Smooth muscle cell (in vitro differentiated cells): ENCODE results near the gene COQ7. TPM values are rescaled to one million over a fixed set of nuclear protein-coding genes. Genes with fewer than 3 reads are reported as not detected.

ENCODE experiments used
- DNase-seq: peaks from one replicate; lab custom pipeline; 2025; ENCODE audit not compliant: unreplicated experiment; lab: John Stamatoyannopoulos, UW
- H2AFZ ChIP-seq: fragments of 200-600 bp; sonication (generic); 2 replicates; pipeline ENCODE4 v1.6.0; 2016; ENCODE audit warnings: antibody characterized with exemption, low read depth, mild to moderate bottlenecking
- H3F3A ChIP-seq: fragments of 200-600 bp; sonication (generic); 2 replicates; pipeline ENCODE4 v1.6.0; 2017; ENCODE audit warnings: antibody characterized with exemption, low read depth
- H3K27ac ChIP-seq: fragments of 200-600 bp; sonication (generic); 2 replicates; pipeline ENCODE4 v1.5.1; 2016; ENCODE audit warnings: low read depth, mild to moderate bottlenecking
- H3K27me3 ChIP-seq: fragments of 200-600 bp; sonication (generic); 2 replicates; pipeline ENCODE4 v1.6.1; 2016; ENCODE audit warnings: low read depth, mild to moderate bottlenecking
- H3K36me3 ChIP-seq: fragments of 200-600 bp; sonication (generic); 2 replicates; pipeline ENCODE4 v1.5.1; 2016; ENCODE audit warnings: low read depth
- H3K4me1 ChIP-seq: fragments of 200-600 bp; sonication (generic); 2 replicates; pipeline ENCODE4 v1.5.1; 2016; ENCODE audit warnings: low read depth
- H3K4me2 ChIP-seq: fragments of 200-600 bp; sonication (generic); 2 replicates; pipeline ENCODE4 v1.6.0; 2016; ENCODE audit warnings: mild to moderate bottlenecking
- H3K4me3 ChIP-seq: fragments of 200-600 bp; sonication (generic); 2 replicates; pipeline ENCODE4 v1.5.1; 2016; ENCODE audit warnings: mild to moderate bottlenecking
- H3K79me2 ChIP-seq: fragments of 200-600 bp; sonication (generic); 2 replicates; pipeline ENCODE4 v1.6.0; 2016; ENCODE audit warnings: low read depth, mild to moderate bottlenecking
- H3K9ac ChIP-seq: fragments of 200-600 bp; sonication (generic); 2 replicates; pipeline ENCODE4 v1.6.0; 2016; ENCODE audit warnings: low read depth
- H3K9me3 ChIP-seq: fragments of 200-600 bp; sonication (generic); replicated peaks from 2 replicates; pipeline ENCODE4 v1.5.1; 2016; ENCODE audit warnings: low read depth
- H4K20me1 ChIP-seq: fragments of 200-600 bp; sonication (generic); 2 replicates; pipeline ENCODE4 v1.6.0; 2016; ENCODE audit warnings: low read depth
- CTCF ChIP-seq: fragments of 200-600 bp; sonication (generic); IDR thresholded peaks from 2 replicates; pipeline ENCODE4 v1.5.1; 2017; ENCODE audit warnings: borderline replicate concordance, mild to moderate bottlenecking, antibody characterized with exemption; ENCODE audit not compliant: insufficient read depth, poor library complexity, severe bottlenecking
- WGBS: methylation state at CpG from one replicate; pipeline ENCODE4 v1.1.7; 2016; ENCODE audit warnings: low lambda C conversion rate; 5-methylcytosine and 5-hydroxymethylcytosine counted together
- polyA plus RNA-seq: library from polyadenylated mRNA; unstranded; fragments of >200 nt; fragmentation: Nextera tagmentation; extraction: Ambion mirVana; gene quantifications from 2 replicates; pipeline ENCODE4 v1.2.1, GENCODE V29; 2016
- total RNA-seq: library from RNA; depleted of rRNA; stranded (reverse); fragments of >200 nt; gene quantifications from 2 replicates; pipeline ENCODE4 v1.2.3, GENCODE V29; 2014

Gene COQ7
- total and polyA plus RNA-seq, 2 experiments from 2014 or later: 10.5 to 11.4 TPM

GRCh38 chr16:19073863-19074262 is 6.4 kb downstream of the COQ7 start:
- WGBS: 90% methylated on average over 7 of the region's 7 CpGs
- Histone ChIP-seq H2AFZ (no peak overlapping the region), H3K4me1 (no peaks in the 10 kb centered on the region), H3K9ac (no peak overlapping the region), H3K79me2 (no peaks in the 10 kb centered on the region), H3K9me3 (no peaks in the 10 kb centered on the region), H3K36me3 (peaks cover 5% of the 10 kb centered on the region), H3K4me2 (no peak overlapping the region), H3F3A (no peaks in the 10 kb centered on the region), H3K4me3 (no peak overlapping the region), H3K27ac (no peak overlapping the region), H4K20me1 (no peaks in the 10 kb centered on the region), H3K27me3 (no peaks in the 10 kb centered on the region)
- TF ChIP-seq CTCF: no peak
- no peak for DNase-seq

DNA sequence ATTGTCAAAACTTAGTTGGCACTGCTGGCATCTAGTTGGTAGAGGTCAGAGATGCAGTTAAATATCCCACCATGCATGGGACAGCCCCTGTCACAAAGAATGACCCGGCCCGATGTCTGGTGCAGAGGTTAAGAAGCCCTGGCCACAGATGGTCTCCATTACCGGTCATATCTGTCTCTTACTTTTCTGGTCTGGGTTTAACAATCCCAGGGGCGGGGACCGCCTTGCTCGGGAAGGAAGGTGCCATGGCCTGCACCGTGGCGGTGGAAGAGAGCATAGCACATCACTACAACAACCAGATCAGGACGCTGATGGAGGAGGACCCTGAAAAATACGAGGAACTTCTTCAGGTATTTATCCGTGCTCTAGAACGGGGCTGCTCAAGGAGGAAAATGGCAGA is 8.1 kb downstream of the COQ7 start:
- DNase-seq: no peak
- Histone ChIP-seq H3K4me3 (no peak overlapping the region), H4K20me1 (no peaks in the 10 kb centered on the region), H3K27ac (no peak overlapping the region), H2AFZ (no peak overlapping the region), H3K9ac (no peak overlapping the region), H3F3A (no peaks in the 10 kb centered on the region), H3K4me1 (no peaks in the 10 kb centered on the region), H3K36me3 (peaks cover 18% of the 10 kb centered on the region), H3K4me2 (no peak overlapping the region), H3K27me3 (no peaks in the 10 kb centered on the region), H3K9me3 (peaks cover 5% of the 10 kb centered on the region), H3K79me2 (no peaks in the 10 kb centered on the region)
- WGBS: 97% methylated on average over 12 of the region's 12 CpGs
- TF ChIP-seq CTCF: no peak

DNA sequence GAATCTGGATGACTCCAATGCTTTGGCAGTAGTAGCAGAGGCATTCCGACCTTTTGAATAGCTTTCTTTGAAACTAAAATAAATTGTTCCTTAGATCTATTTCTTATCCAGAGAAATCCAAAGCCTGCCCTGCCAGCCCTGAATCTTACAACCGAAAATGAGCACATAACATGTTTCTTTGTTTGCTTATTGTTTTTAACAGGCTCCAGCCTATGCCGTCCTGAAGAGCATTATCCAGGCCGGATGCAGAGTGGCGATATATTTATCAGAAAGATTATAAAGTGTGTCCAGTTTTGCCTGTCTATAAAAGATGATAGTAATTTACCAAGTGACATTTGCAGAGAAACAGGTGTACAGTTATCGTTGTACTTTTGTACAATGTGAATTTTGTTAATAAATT is 10.5 kb downstream of the COQ7 start:
- no peak for TF ChIP-seq CTCF
- H3K4me1 ChIP-seq: no peaks in the 10 kb centered on the region
- no peaks in the 10 kb centered on the region for H3F3A ChIP-seq
- H3K79me2 ChIP-seq: no peaks in the 10 kb centered on the region
- H3K27ac ChIP-seq: no peak overlapping the region
- H3K9ac ChIP-seq: no peak overlapping the region
- DNase-seq: no peak
- H2AFZ ChIP-seq: no peak overlapping the region
- no peak overlapping the region for H3K4me2 ChIP-seq
- 96% methylated on average over 6 of the region's 6 CpGs for WGBS
- no peak overlapping the region for H3K4me3 ChIP-seq
- H3K27me3 ChIP-seq: no peaks in the 10 kb centered on the region
- H3K9me3 ChIP-seq: peaks cover 5% of the 10 kb centered on the region
- no peaks in the 10 kb centered on the region for H4K20me1 ChIP-seq
- H3K36me3 ChIP-seq: peaks cover 18% of the 10 kb centered on the region

DNA sequence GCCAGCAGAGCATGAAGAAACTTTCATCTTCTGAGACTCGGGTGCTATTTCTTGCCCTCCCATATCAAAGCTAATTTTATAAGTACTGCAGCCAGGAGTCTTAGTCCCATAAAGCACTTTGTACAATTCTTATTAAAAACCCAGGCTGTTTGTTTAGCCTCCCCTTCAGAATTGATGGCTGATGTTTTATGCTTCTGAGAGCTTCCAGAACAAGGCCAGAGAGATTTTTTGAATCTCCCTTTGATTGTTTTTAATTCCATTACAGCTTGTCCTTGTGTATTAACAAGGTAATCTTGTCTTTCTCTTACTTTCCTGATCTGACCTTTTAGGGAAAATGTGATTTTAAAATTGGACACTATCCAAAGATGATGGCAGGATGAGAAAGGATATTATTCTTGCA is 16.3 kb downstream of the COQ7 start:
- TF ChIP-seq CTCF: no peak
- H3K9me3 ChIP-seq: peaks cover 5% of the 10 kb centered on the region
- H3F3A ChIP-seq: no peaks in the 10 kb centered on the region
- no peak overlapping the region for H3K4me2 ChIP-seq
- H3K79me2 ChIP-seq: no peaks in the 10 kb centered on the region
- 81% methylated on average over 1 of the region's 1 CpG for WGBS
- H3K9ac ChIP-seq: no peak overlapping the region
- H3K4me3 ChIP-seq: no peak overlapping the region
- H3K27ac ChIP-seq: no peak overlapping the region
- no peaks in the 10 kb centered on the region for H4K20me1 ChIP-seq
- no peak for DNase-seq
- no peaks in the 10 kb centered on the region for H3K4me1 ChIP-seq
- no peak overlapping the region for H2AFZ ChIP-seq
- H3K27me3 ChIP-seq: no peaks in the 10 kb centered on the region
- peaks cover 15% of the 10 kb centered on the region for H3K36me3 ChIP-seq
